ENCODE measurements around the gene NRL. TPM values are rescaled to one million over a fixed set of nuclear protein-coding genes. Genes with fewer than 3 reads are reported as not detected.

NRL gene
- total and polyA plus RNA-seq, 9 of the 15 experiments (the other 6 are each of a cell fraction or from before 2014, with no cell fraction given), result 0.07 to 2.7 (median 1.4) TPM; not detected in 1

- Histone ChIP-seq H3K9me1 (ENCODE audit: control insufficient read depth, insufficient read depth, low read length) (no peaks in the 10 kb centered on the region), H4K20me1 (replicated peaks; ENCODE audit: control insufficient read depth, insufficient read depth, low read length) (peaks cover 4% of the 10 kb centered on the region), H2AFZ (ENCODE audit: low read depth, low read length) (no peak overlapping the region), H3K36me3 (ENCODE audit: control insufficient read depth, insufficient read depth, low read length) (no peaks in the 10 kb centered on the region), H3K4me1 (replicated peaks in 1 of 2; ENCODE audit: control insufficient read depth in 2 of 2, insufficient read depth in 2 of 2, low read length in 2 of 2) (peaks cover 9 to 23% of the 10 kb centered on the region in 2 experiments; a peak in 3 of 5 replicates), H3K27ac (ENCODE audit: extremely low read depth, low read depth, low read length) (no peak overlapping the region), H3K4me2 (ENCODE audit: insufficient read depth, low read length) (peak overlapping the region; percentile 11; the same call in 1 of the 2 replicates), H3K27me3 (ENCODE audit: control insufficient read depth in 2 of 2, insufficient read depth in 2 of 2, low read length in 2 of 2) (peaks cover 0 to 25% of the 10 kb centered on the region in 2 experiments; a peak in 2 of 5 replicates), H3K4me3 (no peak overlapping the region), H3K79me2 (ENCODE audit: control insufficient read depth, insufficient read depth, low read length) (no peaks in the 10 kb centered on the region), H3K9ac (ENCODE audit: insufficient read depth in 1 of 2, low read depth in 2 of 2, low read length in 2 of 2) (peak overlapping the region in 1 of 2 experiments; percentile 40; a peak in 1 of 4 replicates), H3K9me3 (replicated peaks; ENCODE audit: control insufficient read depth, insufficient read depth, low read depth, low read length) (no peaks in the 10 kb centered on the region)
- FAIRE-seq (no peak), DNase-seq (ENCODE audit: extremely low read depth in 1 of 4, low spot score in 3 of 4) (peak in 1 of 4 experiments; percentile 15), ATAC-seq (no peak)
- in situ Hi-C loops (cut with MboI) (loop anchor here (10.0 kb wide), 1 partner anchor 382 kb away; no protein-coding TSS in a partner anchor), intact Hi-C loops (cut with micrococcal nuclease) (no loop called here)
- WGBS (ENCODE audit: insufficient coverage, low coverage, missing lambda C conversion rate), result 28% methylated on average over 14 of the region's 20 CpGs
- BruUV-seq (replicated peaks), result no TSS peak
- TF ChIP-seq IRF2 (CRISPR knock-in tag; IDR thresholded peaks at IDR 0.05) (no peak), BACH1 (tag; IDR thresholded peaks at IDR 0.05) (no peak), EGR1 (conservative IDR thresholded peaks at IDR 0.05) (peak; percentile 49), MAX (CRISPR knock-in tag; IDR thresholded peaks at IDR 0.05) (no peak), MIER1 (IDR thresholded peaks at IDR 0.05; ENCODE audit: low read depth) (peak; percentile 17; the same call in 1 of the 2 replicates), MXD1 (CRISPR knock-in tag; IDR thresholded peaks at IDR 0.05; ENCODE audit: borderline replicate concordance, poor library complexity, severe bottlenecking) (no peak), CTCF (IDR thresholded peaks at IDR 0.05 in 2 of 3, conservative IDR thresholded peaks at IDR 0.05 in 1 of 3; ENCODE audit: insufficient read depth in 2 of 3, low read depth in 1 of 3, low read length in 3 of 3) (no peak), PRPF4 (IDR thresholded peaks at IDR 0.05; ENCODE audit: insufficient read depth, low read depth, low read length, poor library complexity, severe bottlenecking) (no peak), TAL1 (IDR thresholded peaks at IDR 0.05) (no peak)
- ChIA-PET CTCF (ENCODE audit: low intra/inter-chr PET ratio) (no interaction called here), POLR2A (interaction anchor here (0.6 to 1.1 kb wide), 2 partner anchors 62 to 238 kb away, joined by 3 read pairs; no protein-coding TSS in a partner anchor)
Measured at GRCh38 chr14:24052656-24053547, 61.8 kb downstream of the NRL start.
